Measurements from ENCODE around the gene LRRC70. TPM values are rescaled to one million over a fixed set of nuclear protein-coding genes. Genes with fewer than 3 reads are reported as not detected.

The LRRC70 gene
- total RNA-seq, 1 donor from 2014 or later: 0.91 TPM

GRCh38 chr5:62603934-62604333 lies 25.3 kb downstream of the LRRC70 start:
- DNase-seq: no peak
- no peak overlapping the region for H3K4me3 Mint-ChIP-seq (ENCODE audit: unreplicated experiment)
- H3K36me3 Mint-ChIP-seq (ENCODE audit: unreplicated experiment): no peaks in the 10 kb centered on the region
- no peaks in the 10 kb centered on the region for H3K9me3 Mint-ChIP-seq (ENCODE audit: unreplicated experiment)
- no peak for TF ChIP-seq CTCF (IDR thresholded peaks at IDR 0.05; ENCODE audit: partially characterized antibody, unreplicated experiment)
- no peaks in the 10 kb centered on the region for H3K27me3 Mint-ChIP-seq (ENCODE audit: unreplicated experiment)
- no peaks in the 10 kb centered on the region for H3K4me1 Mint-ChIP-seq (ENCODE audit: low read depth, unreplicated experiment)
- no peak overlapping the region for H3K27ac Mint-ChIP-seq (ENCODE audit: unreplicated experiment)

GRCh38 chr5:62605638-62606037 lies 27.0 kb downstream of the LRRC70 start:
- DNase-seq: no peak
- no peaks in the 10 kb centered on the region for H3K36me3 Mint-ChIP-seq (ENCODE audit: unreplicated experiment)
- no peak overlapping the region for H3K4me3 Mint-ChIP-seq (ENCODE audit: unreplicated experiment)
- no peak overlapping the region for H3K27ac Mint-ChIP-seq (ENCODE audit: unreplicated experiment)
- no peaks in the 10 kb centered on the region for H3K27me3 Mint-ChIP-seq (ENCODE audit: unreplicated experiment)
- TF ChIP-seq CTCF (IDR thresholded peaks at IDR 0.05; ENCODE audit: partially characterized antibody, unreplicated experiment): no peak
- no peaks in the 10 kb centered on the region for H3K4me1 Mint-ChIP-seq (ENCODE audit: low read depth, unreplicated experiment)
- no peaks in the 10 kb centered on the region for H3K9me3 Mint-ChIP-seq (ENCODE audit: unreplicated experiment)

GRCh38 chr5:62606878-62607277 lies 28.3 kb downstream of the LRRC70 start:
- H3K36me3 Mint-ChIP-seq (ENCODE audit: unreplicated experiment): no peaks in the 10 kb centered on the region
- no peaks in the 10 kb centered on the region for H3K27me3 Mint-ChIP-seq (ENCODE audit: unreplicated experiment)
- DNase-seq: no peak
- H3K27ac Mint-ChIP-seq (ENCODE audit: unreplicated experiment): no peak overlapping the region
- no peaks in the 10 kb centered on the region for H3K9me3 Mint-ChIP-seq (ENCODE audit: unreplicated experiment)
- no peaks in the 10 kb centered on the region for H3K4me1 Mint-ChIP-seq (ENCODE audit: low read depth, unreplicated experiment)
- no peak for TF ChIP-seq CTCF (IDR thresholded peaks at IDR 0.05; ENCODE audit: partially characterized antibody, unreplicated experiment)
- H3K4me3 Mint-ChIP-seq (ENCODE audit: unreplicated experiment): no peak overlapping the region

- no peak for TF ChIP-seq CTCF (IDR thresholded peaks at IDR 0.05; ENCODE audit: partially characterized antibody, unreplicated experiment)
- H3K4me1 Mint-ChIP-seq (ENCODE audit: low read depth, unreplicated experiment): no peaks in the 10 kb centered on the region
- H3K27me3 Mint-ChIP-seq (ENCODE audit: unreplicated experiment): no peaks in the 10 kb centered on the region
- no peak for DNase-seq
- H3K27ac Mint-ChIP-seq (ENCODE audit: unreplicated experiment): no peak overlapping the region
- no peaks in the 10 kb centered on the region for H3K9me3 Mint-ChIP-seq (ENCODE audit: unreplicated experiment)
- no peak overlapping the region for H3K4me3 Mint-ChIP-seq (ENCODE audit: unreplicated experiment)
- no peaks in the 10 kb centered on the region for H3K36me3 Mint-ChIP-seq (ENCODE audit: unreplicated experiment)
Measured at GRCh38 chr5:62607615-62608014, 29.0 kb downstream of the LRRC70 start.

GRCh38 chr5:62608529-62609511 lies 30.2 kb downstream of the LRRC70 start:
- no peak for TF ChIP-seq CTCF (IDR thresholded peaks at IDR 0.05; ENCODE audit: partially characterized antibody, unreplicated experiment)
- no peaks in the 10 kb centered on the region for H3K27me3 Mint-ChIP-seq (ENCODE audit: unreplicated experiment)
- DNase-seq: no peak
- no peaks in the 10 kb centered on the region for H3K9me3 Mint-ChIP-seq (ENCODE audit: unreplicated experiment)
- no peaks in the 10 kb centered on the region for H3K36me3 Mint-ChIP-seq (ENCODE audit: unreplicated experiment)
- no peak overlapping the region for H3K4me3 Mint-ChIP-seq (ENCODE audit: unreplicated experiment)
- no peaks in the 10 kb centered on the region for H3K4me1 Mint-ChIP-seq (ENCODE audit: low read depth, unreplicated experiment)
- no peak overlapping the region for H3K27ac Mint-ChIP-seq (ENCODE audit: unreplicated experiment)

Measured in glutamatergic neuron (in vitro differentiated cells).